SU-DHL-6 (cell line): Measurements from ENCODE around the gene AATK.

Source experiments
- CTCF ChIP-seq: fragments of 200-600 bp; sonication (generic); IDR thresholded peaks from one replicate; pipeline ENCODE4 v1.5.1; 2017; ENCODE audit warnings: antibody characterized with exemption, mild to moderate bottlenecking, low read length, moderate library complexity; ENCODE audit not compliant: insufficient read depth, poor library complexity, severe bottlenecking
- EZH2phosphoT487 ChIP-seq: fragments of 200-600 bp; sonication (generic), shearing (Covaris generic); conservative IDR thresholded peaks from 2 replicates; pipeline ENCODE4 v1.6.1; 2018; ENCODE audit warnings: mild to moderate bottlenecking, antibody characterized with exemption, low read length, moderate library complexity, mixed read lengths

GRCh38 chr17:81102869-81103268 lies 63.2 kb downstream of the AATK start:
- TF ChIP-seq CTCF (no peak), EZH2phosphoT487 (no peak)
